Activated naive CD4-positive, alpha-beta T cell (primary cell): ENCODE results near the gene USP25.

Experiments
- DNase-seq, 4 experiments: peaks; one replicate each; lab custom pipeline; 2025; lab: John Stamatoyannopoulos, UW

The USP25 gene

DNA sequence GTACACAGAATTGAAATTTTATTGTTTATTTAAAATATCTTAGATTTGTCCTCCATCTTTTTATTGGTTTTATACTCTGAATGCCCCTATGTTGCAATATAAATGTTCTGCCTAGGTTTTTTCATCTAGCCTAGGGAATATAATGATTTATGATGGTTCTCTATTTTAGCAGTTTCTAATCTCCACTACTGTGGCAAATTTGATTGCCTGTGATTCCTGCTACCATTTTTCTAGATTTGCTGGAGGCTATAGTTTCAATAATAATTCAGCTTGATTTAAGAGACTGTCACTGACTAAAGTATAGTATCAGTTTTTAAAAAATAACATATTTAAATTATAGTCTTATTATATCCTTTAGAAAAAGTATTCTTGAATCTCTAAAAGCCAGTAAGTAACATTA, 90.5 kb downstream of the USP25 start:
- DNase-seq, result no peak

DNA sequence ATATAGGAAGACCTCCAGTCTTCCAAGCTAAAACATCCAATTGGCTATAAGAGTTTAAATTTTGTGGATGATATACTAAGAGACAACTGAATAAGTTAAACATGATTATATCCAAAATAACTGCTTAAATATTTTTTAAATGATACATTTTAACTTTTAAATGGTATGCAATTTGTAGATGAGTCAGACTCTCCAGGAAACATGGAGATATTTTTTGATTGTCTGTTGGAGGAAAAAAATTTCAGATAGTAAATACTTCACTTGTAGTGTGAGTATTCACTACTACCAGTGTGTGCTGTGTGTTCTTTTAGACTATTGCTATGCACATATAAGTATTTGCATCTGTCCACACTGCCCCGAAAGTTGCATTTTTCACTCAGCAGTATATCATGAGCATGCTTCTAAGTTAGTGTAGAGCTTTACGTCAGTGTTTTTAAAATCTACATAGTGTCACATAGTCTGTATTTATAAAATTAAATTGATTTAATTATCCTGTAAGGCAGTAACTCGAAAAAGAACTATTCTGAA, 91.1 kb downstream of the USP25 start:
- DNase-seq, result no peak

DNA sequence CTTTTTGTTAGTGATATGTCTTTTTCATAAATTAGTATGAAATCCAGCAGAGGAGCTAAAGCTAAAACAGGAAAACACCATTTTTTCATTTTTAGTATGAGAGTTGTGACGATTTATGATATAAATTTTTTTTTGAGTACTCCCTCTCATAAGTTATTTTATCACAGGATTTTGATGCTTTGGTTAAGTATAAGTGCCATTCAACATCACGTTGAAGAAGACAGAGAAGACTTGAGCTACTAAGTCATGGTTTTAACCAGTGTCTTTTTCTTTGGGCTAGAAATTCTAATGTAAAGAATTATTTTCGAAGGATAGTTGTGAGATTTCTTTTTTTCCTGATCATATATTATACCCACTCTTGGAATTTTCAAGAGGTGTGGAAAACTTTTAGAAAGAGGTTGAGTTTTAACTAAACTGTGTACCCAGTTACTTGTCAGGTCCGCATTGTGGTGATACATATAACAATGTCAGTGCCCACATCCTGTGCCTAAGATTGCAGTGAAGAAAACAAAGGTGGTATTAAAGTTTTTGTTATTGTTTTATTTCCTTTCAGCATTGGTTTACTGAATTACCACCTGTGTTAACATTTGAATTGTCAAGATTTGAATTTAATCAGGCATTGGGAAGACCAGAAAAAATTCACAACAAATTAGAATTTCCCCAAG, 93.8 kb downstream of the USP25 start:
- DNase-seq, result no peak

DNA sequence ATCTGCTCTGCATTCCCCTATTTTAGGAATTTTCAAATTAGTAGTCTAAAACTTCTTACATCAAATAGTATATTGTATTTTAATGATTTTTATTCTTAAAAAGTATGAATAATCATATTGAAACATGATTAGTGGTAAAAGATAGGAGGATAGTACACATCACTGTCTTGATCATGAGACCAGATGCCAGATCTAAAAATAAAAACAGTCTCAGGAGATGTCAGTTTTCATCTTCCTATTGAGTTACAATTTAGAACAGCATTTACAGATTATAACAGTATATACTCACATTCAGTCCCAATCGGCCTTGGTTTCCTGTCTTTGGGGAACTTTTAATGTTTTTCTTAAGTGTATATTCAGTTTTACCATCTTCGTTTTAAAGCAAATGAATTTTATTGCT, 95.9 kb downstream of the USP25 start:
- DNase-seq, result no peak

DNA sequence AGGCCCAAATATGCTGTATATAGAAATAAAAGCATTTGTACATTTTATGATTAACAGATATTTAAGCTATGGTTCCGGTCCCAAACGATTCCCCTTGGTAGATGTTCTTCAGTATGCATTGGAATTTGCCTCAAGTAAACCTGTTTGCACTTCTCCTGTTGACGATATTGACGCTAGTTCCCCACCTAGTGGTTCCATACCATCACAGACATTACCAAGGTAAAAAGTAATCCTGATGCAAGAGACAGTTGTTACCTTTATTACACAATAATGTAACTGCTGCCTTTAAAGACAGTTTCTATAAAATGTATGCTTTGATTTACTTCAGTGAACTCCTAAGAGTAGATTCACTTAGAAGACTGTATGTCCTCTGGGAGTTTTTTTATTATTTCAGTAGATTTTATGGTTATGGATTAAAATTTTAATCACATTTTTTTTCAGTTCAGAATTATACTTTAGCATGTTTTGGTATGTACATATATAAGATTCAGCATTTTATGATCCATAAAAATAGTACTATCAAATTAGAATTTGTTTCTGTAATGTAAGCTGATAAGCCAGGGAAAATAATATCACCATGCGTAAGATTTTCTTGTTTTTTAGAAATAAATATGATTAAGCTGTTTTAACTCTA, 96.5 kb downstream of the USP25 start:
- DNase-seq, result no peak

DNA sequence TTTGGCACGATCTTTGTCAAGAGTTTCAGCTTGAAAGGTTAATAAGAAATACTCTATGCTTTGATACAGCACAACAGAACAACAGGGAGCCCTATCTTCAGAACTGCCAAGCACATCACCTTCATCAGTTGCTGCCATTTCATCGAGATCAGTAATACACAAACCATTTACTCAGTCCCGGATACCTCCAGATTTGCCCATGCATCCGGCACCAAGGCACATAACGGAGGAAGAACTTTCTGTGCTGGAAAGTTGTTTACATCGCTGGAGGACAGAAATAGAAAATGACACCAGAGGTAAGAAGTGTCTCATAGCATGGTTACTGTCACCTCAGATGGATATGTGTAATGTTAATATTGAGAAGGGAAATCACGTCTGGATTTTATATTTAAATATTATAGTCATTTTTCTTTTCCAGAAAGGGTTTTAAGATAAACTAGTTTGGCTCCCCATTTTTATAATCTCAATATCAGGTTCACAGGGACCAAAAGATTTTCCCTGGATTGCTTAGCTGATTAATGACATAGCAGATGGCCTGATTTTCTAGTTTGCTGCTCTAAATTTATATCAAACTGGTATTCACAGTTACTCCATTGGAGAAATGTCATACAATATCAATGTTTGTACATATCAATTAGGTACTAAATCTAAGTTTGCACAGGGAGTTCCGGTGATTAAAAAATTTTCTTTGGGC, 97.3 kb downstream of the USP25 start:
- DNase-seq, result no peak

DNA sequence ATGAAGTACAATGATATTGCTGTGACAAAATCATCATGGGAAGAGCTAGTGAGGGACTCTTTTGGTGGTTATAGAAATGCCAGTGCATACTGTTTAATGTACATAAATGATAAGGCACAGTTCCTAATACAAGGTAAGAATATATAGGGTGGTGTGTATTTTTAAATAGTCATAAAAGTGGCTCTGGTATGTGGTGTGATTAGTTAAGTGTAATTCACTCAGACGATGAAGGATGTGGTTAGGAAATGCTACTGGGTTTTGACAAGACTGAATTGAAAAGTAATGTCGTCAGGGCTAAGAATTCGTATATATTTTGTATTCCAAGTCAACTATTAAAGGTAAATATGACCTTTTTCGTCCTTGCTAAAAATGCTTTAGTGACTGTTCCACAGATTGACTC, 101.7 kb downstream of the USP25 start:
- DNase-seq, result no peak

DNA sequence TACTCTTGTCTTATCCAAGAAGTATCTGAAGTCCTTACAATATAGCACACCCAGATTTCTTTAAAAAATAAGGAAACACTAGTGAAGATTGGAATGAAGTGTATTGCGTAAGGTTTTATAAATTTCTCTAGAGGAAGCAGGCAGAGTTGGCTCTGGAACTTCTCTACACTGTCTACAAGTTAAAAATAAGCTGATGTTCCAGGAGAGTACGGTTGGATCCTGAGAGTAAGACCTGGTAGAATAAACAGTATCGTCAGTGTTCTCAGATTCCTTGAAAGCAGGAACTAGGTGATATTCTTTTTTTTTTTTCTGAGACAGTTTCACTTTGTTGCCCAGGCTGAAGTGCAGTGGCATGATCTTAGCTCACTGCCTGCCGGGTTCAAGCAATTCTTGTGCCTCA, 107.9 kb downstream of the USP25 start:
- DNase-seq, result no peak

DNA sequence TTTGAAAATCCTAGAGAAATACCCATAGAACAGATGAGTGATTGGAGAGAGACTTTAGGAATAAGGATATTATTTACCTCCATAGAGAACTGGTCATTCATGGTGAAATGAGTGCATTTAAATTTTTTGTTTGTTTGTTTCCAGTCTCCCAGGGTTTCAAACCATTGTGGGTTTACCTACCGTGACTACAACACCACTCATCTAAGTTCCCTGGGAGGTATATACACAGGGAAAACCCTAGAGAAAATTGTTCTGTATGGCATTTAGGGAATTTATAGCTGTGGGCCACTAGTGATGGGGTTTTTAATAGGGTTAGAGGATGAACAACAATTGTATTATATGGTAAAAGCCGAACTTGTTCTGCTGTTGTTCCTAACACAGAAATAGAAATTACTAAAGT, 109.2 kb downstream of the USP25 start:
- no peak for DNase-seq

DNA sequence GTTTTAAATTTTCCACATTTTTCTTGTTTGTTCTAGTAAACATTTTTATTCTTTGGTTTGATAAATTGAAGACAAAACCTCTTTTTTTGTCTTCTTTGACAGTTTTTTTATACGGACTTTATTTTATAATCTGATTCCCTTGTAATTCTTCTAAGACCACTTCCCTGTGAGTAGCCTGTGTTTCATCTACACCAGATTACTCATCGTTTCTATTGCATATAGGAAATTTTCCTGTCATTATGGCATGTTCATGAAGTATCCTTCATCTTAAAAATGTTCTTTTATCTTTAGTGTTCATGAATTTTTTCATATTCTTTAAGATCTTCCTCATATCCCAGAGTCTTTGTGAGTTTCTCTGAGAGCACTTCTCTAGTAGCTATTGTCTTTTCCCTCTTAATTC, 109.8 kb downstream of the USP25 start:
- DNase-seq, result no peak

DNA sequence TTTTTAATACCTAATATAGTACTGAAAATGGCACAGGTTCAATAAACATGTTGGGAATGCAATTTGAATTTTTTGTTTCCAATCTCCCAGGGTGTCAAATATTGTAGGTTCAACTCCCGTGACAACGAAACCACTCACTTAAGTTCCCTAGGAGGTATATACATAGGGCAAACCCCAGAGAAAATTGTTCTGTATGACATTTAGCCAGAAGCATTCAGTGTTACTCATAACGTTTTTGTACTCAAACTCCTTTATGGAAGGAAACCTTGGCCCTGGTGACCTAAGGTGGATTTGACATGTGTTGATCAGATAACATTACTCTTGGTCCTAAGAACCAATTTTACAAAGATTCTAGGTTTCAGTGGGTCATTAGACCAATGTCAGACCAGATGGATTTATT, 110.6 kb downstream of the USP25 start:
- no peak for DNase-seq

DNA sequence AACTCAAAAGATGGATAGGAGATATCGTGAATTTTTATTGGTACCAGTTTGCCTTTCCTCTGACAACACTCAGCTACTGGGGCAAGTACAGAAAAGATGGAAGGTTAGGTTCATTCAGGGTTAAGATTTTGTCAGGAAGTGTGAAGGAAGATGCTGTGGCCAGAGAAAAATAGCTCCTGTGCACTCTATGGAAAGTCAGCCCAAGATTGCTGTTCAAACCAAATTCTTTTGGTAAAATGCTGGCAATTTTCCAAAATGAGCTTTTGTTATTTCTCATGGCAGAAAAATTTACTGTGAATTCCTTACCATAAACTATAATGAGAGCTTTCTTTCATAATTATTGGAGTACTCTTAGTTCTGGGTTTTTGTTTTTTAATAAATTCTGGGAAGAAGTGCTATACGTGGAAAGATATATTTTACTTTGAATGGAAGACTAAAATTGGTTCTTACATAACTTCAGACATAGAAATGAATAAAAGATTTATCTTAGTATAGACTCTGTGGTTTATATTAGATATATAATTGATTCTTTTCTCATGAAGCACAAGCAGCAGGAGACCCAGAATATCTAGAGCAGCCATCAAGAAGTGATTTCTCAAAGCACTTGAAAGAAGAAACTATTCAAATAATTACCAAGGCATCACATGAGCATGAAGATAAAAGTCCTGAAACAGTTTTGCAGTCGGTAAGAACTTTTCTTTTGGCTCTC, 112.2 kb downstream of the USP25 start:
- DNase-seq, result no peak

DNA sequence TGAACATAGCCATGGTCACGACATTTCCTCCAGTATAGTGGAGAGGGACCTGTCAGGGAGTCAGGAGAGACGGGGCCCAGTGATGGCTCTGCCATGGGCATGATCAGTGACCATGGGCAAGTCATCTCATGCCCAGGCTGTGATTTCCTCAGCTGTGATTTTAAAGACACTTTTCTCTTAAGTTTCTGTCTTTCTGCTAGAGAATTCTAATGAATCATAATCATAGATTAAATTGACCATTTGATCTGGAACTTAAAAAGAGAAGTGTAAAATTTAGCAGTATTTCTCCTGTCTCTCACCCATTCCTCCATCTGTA, 112.7 kb downstream of the USP25 start:
- DNase-seq, result no peak

DNA sequence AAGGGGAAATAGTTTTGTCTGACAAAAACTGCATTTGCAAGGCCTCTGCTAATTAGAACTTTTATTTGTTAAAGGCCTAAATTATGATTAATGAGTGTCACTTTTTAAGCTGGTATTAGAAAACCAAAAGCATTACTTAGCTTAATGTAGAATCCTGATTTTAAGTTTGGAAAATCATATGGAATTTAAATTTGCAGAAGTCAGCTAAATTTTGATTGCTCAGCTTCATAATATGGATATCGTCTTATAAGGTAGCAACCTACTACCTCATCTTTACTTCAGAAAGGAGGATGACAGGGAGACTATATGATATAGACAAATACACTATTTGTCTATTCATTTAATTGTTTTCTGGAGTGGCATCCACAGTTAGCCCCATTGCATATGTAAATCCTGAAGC, 114.0 kb downstream of the USP25 start:
- DNase-seq, result no peak

DNA sequence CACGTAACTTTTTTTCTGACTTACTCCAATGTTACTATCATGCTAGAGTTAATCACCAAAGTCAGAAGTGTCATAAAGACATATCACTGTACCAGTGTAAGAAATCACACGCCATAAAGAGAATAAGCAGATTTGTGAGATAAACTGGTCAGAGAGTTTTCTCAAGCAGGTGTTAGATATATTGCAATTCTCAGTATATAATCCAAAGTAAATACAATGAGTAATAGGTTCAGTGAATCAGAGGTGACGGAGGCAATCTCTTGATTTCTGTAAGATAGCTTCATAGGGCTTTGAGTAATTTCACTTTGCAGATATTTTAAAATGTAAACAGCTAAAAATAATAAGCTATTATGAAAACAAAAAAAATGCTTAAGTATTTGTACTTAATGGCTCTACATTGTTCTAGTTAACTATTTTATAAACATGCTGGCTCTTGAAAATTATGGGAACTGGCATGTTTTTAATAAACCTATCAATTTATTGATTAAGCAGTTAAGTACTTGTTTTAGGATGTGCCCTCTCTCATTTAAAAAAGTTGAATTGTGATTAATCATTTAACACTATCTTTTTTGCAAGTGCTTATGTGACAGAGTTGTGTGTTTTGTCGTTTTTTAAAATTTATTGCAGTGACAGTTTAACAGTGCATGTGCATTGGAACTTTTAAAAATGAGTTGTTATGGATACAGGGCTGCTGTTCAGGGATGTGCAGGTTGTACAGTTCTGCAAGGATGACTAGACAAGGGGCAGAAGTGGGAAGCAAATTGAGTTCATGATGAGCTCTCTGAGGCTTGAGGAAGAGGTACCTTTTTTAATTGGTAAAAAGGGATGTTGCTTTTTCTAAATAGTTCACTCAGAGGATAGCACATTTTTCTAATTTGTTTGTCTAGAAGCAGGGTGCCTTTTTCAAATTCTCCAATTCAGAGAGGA, 119.1 kb downstream of the USP25 start:
- no peak for DNase-seq

DNA sequence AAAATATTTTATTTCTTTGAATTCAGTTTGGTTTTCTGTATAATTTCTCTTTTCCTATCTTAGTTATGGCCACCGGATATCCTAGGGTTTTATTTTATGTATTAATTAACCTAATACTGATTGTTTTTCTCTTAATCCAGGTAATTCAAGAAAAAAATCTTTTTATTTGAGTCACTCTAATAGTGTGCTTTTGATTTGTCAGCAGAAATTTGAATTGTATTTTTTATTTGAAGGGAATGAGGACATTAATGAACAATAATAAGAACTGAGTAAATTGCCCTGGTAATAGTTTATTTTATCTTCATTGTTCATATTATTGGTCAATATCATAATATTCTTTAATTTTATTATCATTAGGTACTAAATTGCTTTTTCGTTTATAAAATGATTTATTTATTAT, 120.1 kb downstream of the USP25 start:
- DNase-seq, result no peak

DNA sequence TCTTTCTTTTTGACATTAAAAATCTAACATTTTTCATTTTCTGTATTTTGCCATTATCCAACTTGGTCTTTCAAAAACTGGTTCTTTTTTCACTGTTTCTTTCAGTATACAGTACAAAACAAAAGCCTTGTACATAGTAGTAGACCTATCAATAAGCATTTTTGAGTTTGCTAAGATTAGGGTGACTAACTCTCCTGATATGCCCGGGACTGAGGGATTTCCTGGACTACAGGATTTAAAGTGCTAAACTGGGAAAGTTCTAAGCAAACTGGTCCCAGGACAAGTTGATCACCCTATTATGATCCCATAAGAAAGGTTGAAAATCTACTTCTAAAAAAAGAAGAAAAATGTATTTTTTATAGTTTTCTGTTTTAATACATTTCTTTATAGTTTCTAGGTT, 120.9 kb downstream of the USP25 start:
- no peak for DNase-seq

DNA sequence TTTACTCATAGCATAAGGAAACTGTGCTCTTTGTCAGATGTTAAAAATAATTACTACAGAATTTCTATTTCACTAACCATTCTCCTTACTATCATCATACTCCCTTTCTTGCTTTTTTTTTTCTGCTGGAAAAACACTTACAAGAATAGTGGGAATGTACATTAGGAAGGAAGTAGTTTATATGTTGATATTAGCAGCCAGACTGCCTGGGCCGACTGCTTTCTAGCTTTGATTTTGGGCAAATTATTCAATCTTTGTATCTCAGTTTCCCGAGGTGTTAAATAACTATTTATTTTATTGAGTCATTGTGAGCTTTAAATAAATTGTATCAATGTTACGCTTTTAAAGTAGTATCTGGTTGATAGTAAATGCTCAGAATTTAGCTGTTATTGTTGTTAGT, 122.4 kb downstream of the USP25 start:
- no peak for DNase-seq

DNA sequence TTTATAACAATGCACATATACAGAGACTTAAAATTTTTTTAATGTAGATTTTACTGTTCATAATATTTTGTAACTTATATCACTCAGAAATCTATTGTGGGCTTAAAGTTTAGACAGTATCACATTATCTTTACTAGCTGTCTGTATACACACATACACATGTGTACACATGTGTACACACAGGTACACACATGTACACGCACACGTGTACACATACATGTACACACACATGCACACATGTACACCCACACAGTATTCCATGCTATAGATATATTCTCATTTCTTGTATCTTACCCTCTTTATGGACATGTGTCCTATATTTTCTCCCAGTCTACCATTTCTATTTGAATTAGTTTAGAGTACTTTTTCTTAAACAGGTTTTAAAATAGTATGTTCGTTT, 123.3 kb downstream of the USP25 start:
- DNase-seq, result no peak

DNA sequence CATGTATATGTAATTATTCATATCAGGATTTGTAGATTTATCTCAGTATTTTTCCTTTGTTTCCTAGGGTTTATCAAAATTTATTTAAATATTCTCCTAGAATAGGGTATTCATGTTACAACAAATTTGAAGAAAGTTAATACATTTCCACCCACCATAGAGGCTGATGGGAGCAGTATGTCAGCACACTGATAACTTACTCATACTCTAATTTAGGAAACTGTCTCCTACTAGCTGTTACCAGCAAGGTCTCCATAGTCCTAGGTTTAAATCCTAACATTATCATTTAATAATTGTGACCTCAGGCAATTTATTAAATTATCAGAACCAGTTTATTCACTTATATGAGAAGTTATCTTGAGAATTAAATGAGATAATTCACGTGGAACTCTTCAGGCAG, 127.0 kb downstream of the USP25 start:
- no peak for DNase-seq

DNA sequence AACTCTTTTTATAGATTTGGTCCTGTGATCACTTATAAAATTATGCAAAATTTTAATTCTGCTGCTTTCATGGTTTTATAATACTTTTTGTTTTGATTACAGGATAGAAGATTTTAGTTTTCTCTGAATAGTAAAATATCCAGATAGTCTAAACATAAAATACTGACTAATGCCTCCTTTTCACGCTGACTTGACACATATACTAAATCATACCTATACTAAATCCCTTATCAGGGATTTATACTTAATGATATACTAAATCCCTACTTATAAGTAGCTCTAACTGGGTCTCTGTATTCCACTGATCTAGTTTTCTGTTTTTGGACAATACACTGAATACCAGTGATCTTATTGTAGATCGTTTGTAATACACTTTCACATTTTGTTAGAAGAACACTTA, 128.0 kb downstream of the USP25 start:
- no peak for DNase-seq

DNA sequence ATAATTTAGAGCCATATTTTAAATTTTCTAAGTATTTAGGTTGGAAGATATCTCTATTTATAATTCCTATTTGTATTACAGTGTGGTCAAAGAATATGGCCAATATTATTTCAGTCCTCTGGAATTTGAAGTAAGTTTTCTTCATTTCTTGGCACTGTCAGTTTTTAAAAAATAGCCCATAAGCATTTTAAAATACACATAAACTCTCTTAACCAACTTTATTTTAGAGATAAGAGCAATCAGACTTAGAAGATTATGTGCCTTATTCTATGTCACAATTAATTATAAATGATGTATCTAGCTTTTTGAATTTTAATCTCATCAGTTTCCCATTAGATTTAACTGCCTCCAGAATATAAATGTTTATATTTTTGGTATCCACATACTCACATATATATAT, 130.8 kb downstream of the USP25 start:
- DNase-seq, result no peak
